AG09309 (cell line): ENCODE data around the gene EXOC1.

Experiments
- DNase-seq: peaks from one replicate; pipeline ENCODE4 v3.0.0-alpha.2; 2010; ENCODE audit warnings: low read depth
- H3K4me3 ChIP-seq: 2 replicates; pipeline ENCODE4 v1.5.1; 2011; ENCODE audit warnings: mild to moderate bottlenecking, low read depth, low read length, moderate library complexity; ENCODE audit not compliant: control insufficient read depth
- TF ChIP-seq, protein P1 (sequence below): IDR thresholded peaks from 2 replicates; pipeline ENCODE4 v1.5.1; 2011; ENCODE audit warnings: mild to moderate bottlenecking, low read depth, low read length, inconsistent platforms; ENCODE audit not compliant: insufficient read depth, control insufficient read depth; ENCODE audit errors: missing control alignments

Gene EXOC1

DNA sequence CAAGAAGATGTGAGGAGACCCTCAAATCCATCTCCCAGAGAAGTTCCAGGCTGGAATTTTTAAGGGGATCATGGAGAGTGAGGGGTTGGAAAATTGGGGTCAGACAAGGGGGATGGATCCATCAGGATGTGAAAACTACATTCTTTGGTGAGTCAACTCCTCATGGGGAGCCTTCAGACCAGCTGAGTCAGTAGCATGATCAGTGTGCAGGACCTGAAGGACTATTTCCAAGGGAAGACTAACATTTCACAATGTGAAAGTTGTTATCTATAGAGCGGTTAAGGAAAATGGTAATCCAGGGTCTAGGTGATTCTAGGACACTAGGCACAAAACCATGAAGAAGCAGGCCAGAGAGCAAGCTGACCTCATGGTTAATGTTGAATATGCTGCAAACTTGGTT lies 56.7 kb downstream of the EXOC1 start:
- TF ChIP-seq, protein P1, sequence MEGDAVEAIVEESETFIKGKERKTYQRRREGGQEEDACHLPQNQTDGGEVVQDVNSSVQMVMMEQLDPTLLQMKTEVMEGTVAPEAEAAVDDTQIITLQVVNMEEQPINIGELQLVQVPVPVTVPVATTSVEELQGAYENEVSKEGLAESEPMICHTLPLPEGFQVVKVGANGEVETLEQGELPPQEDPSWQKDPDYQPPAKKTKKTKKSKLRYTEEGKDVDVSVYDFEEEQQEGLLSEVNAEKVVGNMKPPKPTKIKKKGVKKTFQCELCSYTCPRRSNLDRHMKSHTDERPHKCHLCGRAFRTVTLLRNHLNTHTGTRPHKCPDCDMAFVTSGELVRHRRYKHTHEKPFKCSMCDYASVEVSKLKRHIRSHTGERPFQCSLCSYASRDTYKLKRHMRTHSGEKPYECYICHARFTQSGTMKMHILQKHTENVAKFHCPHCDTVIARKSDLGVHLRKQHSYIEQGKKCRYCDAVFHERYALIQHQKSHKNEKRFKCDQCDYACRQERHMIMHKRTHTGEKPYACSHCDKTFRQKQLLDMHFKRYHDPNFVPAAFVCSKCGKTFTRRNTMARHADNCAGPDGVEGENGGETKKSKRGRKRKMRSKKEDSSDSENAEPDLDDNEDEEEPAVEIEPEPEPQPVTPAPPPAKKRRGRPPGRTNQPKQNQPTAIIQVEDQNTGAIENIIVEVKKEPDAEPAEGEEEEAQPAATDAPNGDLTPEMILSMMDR: no peak
- H3K4me3 ChIP-seq: no peak overlapping the region
- DNase-seq: no peak

GRCh38 chr4:55912249-55912648 lies 58.8 kb downstream of the EXOC1 start:
- H3K4me3 ChIP-seq: no peak overlapping the region
- DNase-seq: no peak
- TF ChIP-seq, protein P1: no peak

DNA sequence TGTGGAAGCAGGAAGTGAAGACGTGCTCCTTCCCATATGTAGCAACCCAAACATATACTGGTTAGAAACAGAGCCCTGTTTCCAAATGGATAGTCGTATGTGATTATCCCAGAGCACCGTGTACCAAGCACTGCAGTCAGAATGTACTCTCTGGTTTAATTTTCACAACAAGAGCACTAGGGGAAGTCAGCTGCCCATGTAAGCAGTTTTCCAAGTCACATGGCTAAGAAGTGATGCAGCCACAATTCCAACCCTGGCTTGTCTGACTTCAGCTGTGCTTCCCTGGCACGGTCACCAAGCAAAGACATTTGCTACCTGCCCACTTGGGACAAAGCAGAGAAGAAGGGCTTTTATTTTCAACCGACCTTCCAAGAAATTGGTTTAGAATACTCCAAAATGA lies 67.1 kb downstream of the EXOC1 start:
- TF ChIP-seq, protein P1: no peak
- no peak overlapping the region for H3K4me3 ChIP-seq
- DNase-seq: no peak

GRCh38 chr4:55921093-55921492 lies 67.6 kb downstream of the EXOC1 start:
- TF ChIP-seq, protein P1: no peak
- DNase-seq: no peak
- no peak overlapping the region for H3K4me3 ChIP-seq

DNA sequence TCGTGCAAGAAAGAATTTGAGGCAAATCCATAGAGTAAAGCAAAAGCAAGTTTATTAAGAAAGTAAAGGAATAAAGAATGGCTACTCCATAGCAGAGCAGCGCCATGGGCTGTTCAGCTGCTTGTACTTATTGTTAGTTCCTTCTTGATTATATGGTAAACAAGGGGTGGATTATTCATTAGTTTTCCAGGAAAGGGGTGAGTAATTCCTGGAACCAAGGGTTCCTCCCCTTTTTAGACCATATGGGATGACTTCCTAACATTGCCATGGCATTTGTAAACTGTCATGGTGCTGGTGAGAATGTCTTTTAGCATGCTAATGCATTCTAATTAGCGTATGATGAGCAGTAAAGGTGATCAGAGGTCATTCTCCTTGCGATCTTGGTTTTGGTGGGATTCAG lies 71.8 kb downstream of the EXOC1 start:
- H3K4me3 ChIP-seq: no peak overlapping the region
- TF ChIP-seq, protein P1: no peak
- no peak for DNase-seq

DNA sequence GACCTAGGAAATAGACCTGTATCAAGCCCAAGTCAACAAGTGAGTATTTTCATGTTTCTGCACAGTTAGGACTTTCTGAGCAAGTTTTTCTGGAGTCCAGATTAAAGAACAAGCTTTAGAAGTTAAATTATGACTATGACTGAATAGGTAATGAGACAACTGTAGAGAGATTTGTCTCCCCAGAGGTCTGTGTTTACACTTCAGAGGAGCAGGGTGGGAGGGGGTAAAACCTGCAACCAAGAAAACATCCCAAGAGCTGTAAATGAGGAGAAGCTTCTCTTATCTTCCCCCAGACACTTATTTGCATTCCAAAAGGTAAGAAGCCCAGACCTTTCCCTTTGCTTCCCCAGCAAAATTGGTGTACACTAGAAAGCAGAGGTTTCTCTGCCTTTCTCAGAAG lies 73.2 kb downstream of the EXOC1 start:
- TF ChIP-seq, protein P1: no peak
- no peak overlapping the region for H3K4me3 ChIP-seq
- DNase-seq: no peak
